CD8-positive, alpha-beta memory T cell (primary cell): Measurements from ENCODE around the gene CHI3L2. TPM values are rescaled to one million over a fixed set of nuclear protein-coding genes. Genes with fewer than 3 reads are reported as not detected.

ENCODE experiments used
- CTCF ChIA-PET: fragments of 350-600 bp; sonication (Branson Sonifier 250); formaldehyde crosslinking; loops from one replicate; lab custom pipeline; 2021; ENCODE audit warnings: antibody characterized with exemption; lab: Charles Lee
- POLR2A ChIA-PET: fragments of 350-600 bp; sonication (Branson Sonifier 250); formaldehyde crosslinking; loops from one replicate; lab custom pipeline; 2021; ENCODE audit warnings: antibody characterized with exemption; lab: Charles Lee
- DNase-seq, 5 donors: peaks; one replicate each; pipeline versions ENCODE4 v3.0.0 to v3.0.0-alpha.2; 2020 to 2022; ENCODE audit warnings: mixed read lengths in 1 of 5
- H3K27ac ChIP-seq: one replicate; pipeline ENCODE4 v1.7.0; 2013; ENCODE audit warnings: low read depth, mild to moderate bottlenecking, low read length, moderate library complexity
- H3K27me3 ChIP-seq: 2 replicates; pipeline ENCODE4 v1.7.0; 2013; ENCODE audit warnings: low read length, mild to moderate bottlenecking; ENCODE audit not compliant: insufficient read depth, poor library complexity, severe bottlenecking
- H3K36me3 ChIP-seq: 2 replicates; pipeline ENCODE4 v1.7.0; 2013; ENCODE audit warnings: mild to moderate bottlenecking, low read length, moderate library complexity; ENCODE audit not compliant: insufficient read depth
- H3K4me1 ChIP-seq: 2 replicates; pipeline ENCODE4 v1.7.0; 2013; ENCODE audit warnings: mild to moderate bottlenecking, low read length, moderate library complexity; ENCODE audit not compliant: insufficient read depth
- H3K4me3 ChIP-seq: 2 replicates; pipeline ENCODE4 v1.7.0; 2013; ENCODE audit warnings: mild to moderate bottlenecking, low read length
- H3K9me3 ChIP-seq: 2 replicates; pipeline ENCODE4 v1.7.0; 2013; ENCODE audit warnings: mild to moderate bottlenecking, low read length
- H3K27ac Mint-ChIP-seq, 8 donors: one replicate each; pipeline ENCODE4 v1.8.0; 2020 to 2021; ENCODE audit warnings: mixed read lengths in 8 of 8, mild to moderate bottlenecking in 6 of 8, inconsistent platforms in 3 of 8, moderate library complexity in 3 of 8
- H3K27me3 Mint-ChIP-seq, 2 donors: one replicate each; pipeline ENCODE4 v1.8.0; 2020 to 2021; ENCODE audit warnings: mixed read lengths in 2 of 2, mild to moderate bottlenecking in 1 of 2, moderate library complexity in 1 of 2
- H3K36me3 Mint-ChIP-seq, 3 donors: one replicate each; pipeline ENCODE4 v1.8.0; 2020 to 2021; ENCODE audit warnings: mixed read lengths in 3 of 3, inconsistent platforms in 1 of 3, mild to moderate bottlenecking in 1 of 3
- H3K4me1 Mint-ChIP-seq, 3 donors: one replicate each; pipeline ENCODE4 v1.8.0; 2020 to 2021; ENCODE audit warnings: mixed read lengths in 3 of 3, inconsistent platforms in 1 of 3, mild to moderate bottlenecking in 1 of 3
- H3K4me3 Mint-ChIP-seq, 7 donors: one replicate each; pipeline ENCODE4 v1.8.0; 2020 to 2021; ENCODE audit warnings: mixed read lengths in 7 of 7, mild to moderate bottlenecking in 6 of 7, moderate library complexity in 4 of 7, inconsistent platforms in 2 of 7
- H3K9me3 Mint-ChIP-seq, 5 donors: one replicate each; pipeline ENCODE4 v1.8.0; 2020 to 2022; ENCODE audit warnings: mixed read lengths in 5 of 5, mild to moderate bottlenecking in 3 of 5, moderate library complexity in 2 of 5, inconsistent platforms in 1 of 5
- polyA plus RNA-seq: library from polyadenylated mRNA; unstranded; fragments of 300-500 nt; fragmentation: Illumina TruSeq; gene quantifications from one replicate; pipeline ENCODE4 v1.2.3, GENCODE V29; 2021
- total RNA-seq, 2 experiments: library from RNA; stranded (reverse); gene quantifications; one replicate each; pipeline ENCODE4 v1.2.3, GENCODE V29; 2021

CHI3L2 gene
- total and polyA plus RNA-seq, 3 experiments from 2014 or later, result 1.6 to 20.8 (median 1.9) TPM

DNA sequence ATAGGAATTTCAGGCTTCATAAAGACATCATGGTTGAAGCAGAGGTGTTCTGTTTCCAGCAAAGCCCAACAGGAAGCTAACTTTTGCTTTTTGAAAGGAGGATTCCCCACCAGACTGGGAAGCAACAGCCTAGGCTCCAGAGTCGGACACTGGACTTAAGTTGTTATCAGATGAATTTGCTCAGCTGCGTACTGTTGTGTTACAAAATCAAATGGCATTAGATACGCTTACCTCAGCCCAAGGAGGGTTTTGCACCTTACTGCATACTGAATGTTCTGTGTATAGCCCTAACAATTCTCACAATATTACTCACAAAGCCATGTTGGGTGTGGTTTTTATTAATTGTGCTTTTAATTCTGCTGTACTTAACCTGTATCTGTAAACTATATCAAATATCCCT, 62.6 kb downstream of the CHI3L2 start:
- Mint-ChIP-seq H3K4me3 (no peak overlapping the region), H3K27me3 (peaks cover 0 to 2% of the 10 kb centered on the region in 2 donors), H3K36me3 (no peaks in the 10 kb centered on the region), H3K9me3 (no peaks in the 10 kb centered on the region), H3K27ac (no peak overlapping the region), H3K4me1 (peaks cover 0 to 7% (median 5%) of the 10 kb centered on the region in 3 donors)
- no peaks in the 10 kb centered on the region for H3K36me3 ChIP-seq
- no peaks in the 10 kb centered on the region for H3K9me3 ChIP-seq
- H3K27me3 ChIP-seq, result no peaks in the 10 kb centered on the region
- H3K4me1 ChIP-seq, result peaks cover 5% of the 10 kb centered on the region
- no peak overlapping the region for H3K4me3 ChIP-seq
- ChIA-PET CTCF (no interaction called here), POLR2A (no interaction called here)
- no peak overlapping the region for H3K27ac ChIP-seq
- DNase-seq, result no peak

DNA sequence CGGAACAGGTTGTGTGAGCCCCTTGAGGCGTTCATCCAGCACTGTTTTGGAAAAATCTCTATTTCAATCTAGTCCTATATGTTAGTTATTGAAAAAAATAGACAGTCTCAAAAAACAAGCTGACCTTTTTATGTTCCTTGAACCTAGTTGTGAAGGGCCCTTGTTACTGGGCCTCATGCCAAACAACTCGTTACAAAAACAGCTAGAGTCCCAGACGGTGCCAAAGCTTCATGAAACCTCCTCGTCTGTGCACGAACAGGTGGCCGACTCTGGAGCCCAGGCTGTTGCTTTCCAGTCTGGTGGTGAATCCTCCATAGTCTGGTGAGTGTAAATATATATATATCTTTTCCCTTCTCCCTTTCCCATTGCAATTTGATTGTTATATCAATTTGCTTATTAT, 63.1 kb downstream of the CHI3L2 start, which contains the start of gene CHIA:
CHIA (plus strand) TSS at position 222 of the 400 bp plus-strand sequence. CDS start 19,617 bp downstream, outside the sequence.
- H3K4me3 Mint-ChIP-seq, result no peak within 1 kb of the TSS
- peaks cover 0 to 2% of the 10 kb centered on the region in 2 donors for H3K27me3 Mint-ChIP-seq
- no peaks in the 10 kb centered on the region for H3K36me3 ChIP-seq
- CTCF ChIA-PET, result no interaction called here
- H3K27ac Mint-ChIP-seq, result no peak within 1 kb of the TSS
- peaks cover 5% of the 10 kb centered on the region for H3K4me1 ChIP-seq
- H3K4me1 Mint-ChIP-seq, result peaks cover 0 to 7% (median 5%) of the 10 kb centered on the region in 3 donors
- no peak within 1 kb of the TSS for H3K4me3 ChIP-seq
- H3K9me3 ChIP-seq, result no peaks in the 10 kb centered on the region
- no peaks in the 10 kb centered on the region for H3K36me3 Mint-ChIP-seq
- DNase-seq, result no peak
- H3K27me3 ChIP-seq, result no peaks in the 10 kb centered on the region
- no peak within 1 kb of the TSS for H3K27ac ChIP-seq
- H3K9me3 Mint-ChIP-seq, result no peaks in the 10 kb centered on the region
- POLR2A ChIA-PET, result no interaction called here

Other genes with a start within 250 kb of the CHI3L2 start
- gene DRAM2, start 87.6 kb upstream of the CHI3L2 start, total RNA-seq, result 10 to 100 TPM; 25.0 to 27.8 TPM
- 69.3 TPM for gene DRAM2, start 87.6 kb upstream of the CHI3L2 start, polyA plus RNA-seq
- gene CEPT1, start 87.5 kb upstream of the CHI3L2 start, total RNA-seq, result 10 to 100 TPM; 38.9 to 41.3 TPM
- gene CEPT1, start 87.5 kb upstream of the CHI3L2 start, polyA plus RNA-seq, result 23.4 TPM
- 100 to 1,000 TPM; 185 to 196 TPM for gene DENND2D, start 27.1 kb upstream of the CHI3L2 start, total RNA-seq
- gene DENND2D, start 27.1 kb upstream of the CHI3L2 start, polyA plus RNA-seq, result 258 TPM
- gene CHIA, start 63.1 kb downstream of the CHI3L2 start, total RNA-seq, result not detected
- gene CHIA, start 63.1 kb downstream of the CHI3L2 start, polyA plus RNA-seq, result not detected
- gene OVGP1, start 200.0 kb downstream of the CHI3L2 start, total RNA-seq, result 1 to 10 TPM in 1 of 2 experiments, under 1 TPM in 1; 0.69 to 1.4 TPM
- gene OVGP1, start 200.0 kb downstream of the CHI3L2 start, polyA plus RNA-seq, result 0.63 TPM
- 10 to 100 TPM; 73.2 to 74.7 TPM for gene WDR77, start 221.5 kb downstream of the CHI3L2 start, total RNA-seq
- gene WDR77, start 221.5 kb downstream of the CHI3L2 start, polyA plus RNA-seq, result 42.2 TPM
- gene ATP5PB, start 221.8 kb downstream of the CHI3L2 start, total RNA-seq, result 100 to 1,000 TPM; 351 to 360 TPM
- 455 TPM for gene ATP5PB, start 221.8 kb downstream of the CHI3L2 start, polyA plus RNA-seq
- 1 to 10 TPM; 3.9 to 4.9 TPM for gene C1orf162, start 246.3 kb downstream of the CHI3L2 start, total RNA-seq
- gene C1orf162, start 246.3 kb downstream of the CHI3L2 start, polyA plus RNA-seq, result 90.1 TPM